Body of pancreas (tissue), 4 donors: ENCODE results near the gene CAPN5. TPM values are rescaled to one million over a fixed set of nuclear protein-coding genes. Genes with fewer than 3 reads are reported as not detected.

Source experiments
- ATAC-seq: fragments of 150-250 bp; one replicate; pipeline ENCODE4 v1.9.1; 2016
- DNase-seq, 4 donors: peaks; one replicate each; pipeline ENCODE4 v3.0.0-alpha.2; 2019
- H3K27ac ChIP-seq, 4 donors: fragments of 200-600 bp; sonication (generic); 1 replicate in 3 of 4; 2 replicates in 1 of 4; pipeline versions ENCODE4 v1.5.1 to v1.6.1; 2016 to 2019; ENCODE audit warnings: mild to moderate bottlenecking in 1 of 4, mixed read lengths in 1 of 4, moderate library complexity in 1 of 4
- H3K27me3 ChIP-seq, 2 donors: fragments of 200-600 bp; sonication (generic); one replicate each; pipeline ENCODE4 v1.6.0; 2016; ENCODE audit warnings: mild to moderate bottlenecking in 1 of 2
- H3K36me3 ChIP-seq, 2 donors: fragments of 200-600 bp; sonication (generic); replicated peaks in 1 of 2; 2 replicates each; pipeline ENCODE4 v1.5.1; 2016; ENCODE audit warnings: low read depth in 2 of 2; ENCODE audit not compliant: insufficient read depth in 1 of 2
- H3K4me1 ChIP-seq: fragments of 200-600 bp; sonication (generic); one replicate; pipeline ENCODE4 v1.6.0; 2016
- H3K4me3 ChIP-seq, 2 donors: fragments of 200-600 bp; sonication (generic); 1 replicate in 1 of 2; 2 replicates in 1 of 2; pipeline ENCODE4 v1.5.1; 2016 to 2019
- H3K9me3 ChIP-seq, 3 donors: fragments of 200-600 bp; sonication (generic); 1 replicate in 2 of 3; 2 replicates in 1 of 3; pipeline ENCODE4 v1.5.1; 2016
- CTCF ChIP-seq, 7 experiments: fragments of 450-650 bp in 4 of 7; fragments of 200-600 bp in 3 of 7; sonication (generic) in 3 of 7; IDR thresholded peaks; one replicate each; pipeline ENCODE4 v1.5.1; 2016 to 2019; ENCODE audit warnings: antibody characterized with exemption in 7 of 7
- POLR2A ChIP-seq, 3 donors: fragments of 450-650 bp; IDR thresholded peaks; one replicate each; pipeline ENCODE4 v1.6.1; 2016; ENCODE audit warnings: antibody characterized with exemption in 3 of 3, mild to moderate bottlenecking in 2 of 3
- WGBS, 2 donors: methylation state at CpG; one replicate each; pipeline ENCODE4 v1.1.5; 2017; 5-methylcytosine and 5-hydroxymethylcytosine counted together
- intact Hi-C: fragments of 100-400 bp; cut with DNase I; formaldehyde crosslinking; loops from one replicate; pipeline ENCODE4 v1.15.1; 2023
- total RNA-seq, 2 donors: library from RNA; depleted of rRNA; stranded (reverse); fragments of >200 nt; gene quantifications; one replicate each; pipeline ENCODE4 v1.1.0, GENCODE V29; 2016

CAPN5 gene
- total RNA-seq, 2 donors from 2014 or later: 7.8 to 13.8 TPM

- DNase-seq (no peak), ATAC-seq (no peak)
- WGBS, 2 donors: 73 to 92% methylated on average over 7 to 8 of the region's 8 CpGs
- Histone ChIP-seq H3K4me3 (no peak overlapping the region), H3K36me3 (no peaks in the 10 kb centered on the region), H3K27me3 (no peaks in the 10 kb centered on the region), H3K4me1 (peaks cover 29% of the 10 kb centered on the region), H3K9me3 (no peaks in the 10 kb centered on the region), H3K27ac (no peak overlapping the region)
- TF ChIP-seq CTCF (IDR thresholded peaks at IDR 0.05): no peak
- no peak for TF ChIP-seq POLR2A (IDR thresholded peaks at IDR 0.05)
- intact Hi-C loops: no loop called here
Measured at GRCh38 chr11:77104727-77105126, 38.0 kb downstream of the CAPN5 start.

DNA sequence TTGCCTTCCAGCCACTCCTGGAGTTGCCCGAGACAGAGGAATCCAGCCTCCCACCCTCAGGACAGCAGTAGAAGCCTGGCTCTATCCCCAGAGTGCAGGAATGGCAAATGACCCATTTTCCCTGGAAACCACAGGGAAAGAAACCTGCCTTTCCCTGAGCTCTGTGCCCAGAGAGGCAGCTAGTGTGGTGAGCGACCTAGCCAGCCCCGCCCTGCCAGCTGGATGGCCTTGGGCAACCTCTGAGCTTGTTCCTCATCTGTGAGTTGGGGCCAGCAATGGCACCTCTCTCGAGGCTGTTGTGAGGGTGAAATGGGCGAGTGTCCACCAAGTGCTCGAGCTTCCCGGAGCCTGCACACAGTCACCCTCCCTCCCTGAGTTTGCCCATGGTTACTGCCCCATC is 39.5 kb downstream of the CAPN5 start:
- WGBS, 2 donors: 62 to 70% methylated on average over 2 to 7 of the region's 7 CpGs
- ATAC-seq: peak; percentile 37
- TF ChIP-seq POLR2A (IDR thresholded peaks at IDR 0.05): no peak
- no peak for TF ChIP-seq CTCF (IDR thresholded peaks at IDR 0.05)

GRCh38 chr11:77106759-77107158 is 40.0 kb downstream of the CAPN5 start:
- Histone ChIP-seq H3K36me3 (no peaks in the 10 kb centered on the region), H3K4me3 (no peak overlapping the region), H3K27ac (no peak overlapping the region), H3K4me1 (peaks cover 29% of the 10 kb centered on the region), H3K9me3 (no peaks in the 10 kb centered on the region), H3K27me3 (no peaks in the 10 kb centered on the region)
- 94 to 96% methylated on average over 9 to 13 of the region's 13 CpGs for WGBS, 2 donors
- ATAC-seq (no peak), DNase-seq (no peak)
- TF ChIP-seq POLR2A (IDR thresholded peaks at IDR 0.05) (no peak), CTCF (IDR thresholded peaks at IDR 0.05) (no peak)
- intact Hi-C loops: no loop called here

More for the DNA sequence above, 39.5 kb downstream of the CAPN5 start:
- Histone ChIP-seq H3K36me3 (no peaks in the 10 kb centered on the region), H3K9me3 (no peaks in the 10 kb centered on the region), H3K4me1 (peaks cover 29% of the 10 kb centered on the region), H3K27me3 (no peaks in the 10 kb centered on the region), H3K27ac (no peak overlapping the region), H3K4me3 (no peak overlapping the region)
- intact Hi-C loops: no loop called here
- DNase-seq: peak; percentile 47 to 77 (median 56)

DNA sequence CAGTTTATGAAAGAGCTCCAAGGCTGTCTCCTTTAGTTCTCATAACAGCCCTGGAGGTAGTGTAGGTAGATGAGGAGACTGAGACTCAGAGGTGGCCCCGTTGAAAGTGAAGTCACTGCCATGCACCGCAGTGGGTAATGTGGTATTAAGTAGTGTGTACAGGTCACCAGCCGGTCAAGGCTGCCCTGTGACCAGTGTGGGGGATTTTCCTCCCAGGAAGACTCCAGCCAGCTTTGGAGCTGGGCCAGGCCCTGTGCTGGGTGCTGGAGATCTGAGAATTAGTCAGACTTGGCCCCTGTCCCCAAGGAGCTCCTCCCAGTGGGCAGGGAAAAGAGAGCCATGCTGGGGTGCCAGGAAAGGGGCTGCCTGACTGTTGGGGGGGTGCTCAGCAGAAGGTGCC is 41.2 kb downstream of the CAPN5 start:
- Histone ChIP-seq H3K27ac (peak overlapping the region in 2 of 4 donors; percentile 30 to 51), H3K4me3 (no peak overlapping the region), H3K4me1 (peaks cover 29% of the 10 kb centered on the region), H3K9me3 (no peaks in the 10 kb centered on the region), H3K36me3 (no peaks in the 10 kb centered on the region), H3K27me3 (no peaks in the 10 kb centered on the region)
- intact Hi-C loops: no loop called here
- TF ChIP-seq POLR2A (IDR thresholded peaks at IDR 0.05) (no peak), CTCF (IDR thresholded peaks at IDR 0.05) (no peak)
- 20 to 36% methylated on average over 1 to 3 of the region's 3 CpGs for WGBS, 2 donors
- DNase-seq: peak; percentile 76 to 89 (median 82)
- ATAC-seq: peak; percentile 84

- 85 to 93% methylated on average over 9 of the region's 9 CpGs for WGBS, 2 donors
- H3K9me3 ChIP-seq: no peaks in the 10 kb centered on the region
- H3K36me3 ChIP-seq: no peaks in the 10 kb centered on the region
- H3K27ac ChIP-seq: no peak overlapping the region
- no peak for DNase-seq
- ATAC-seq: no peak
- H3K4me1 ChIP-seq: peaks cover 29% of the 10 kb centered on the region
- no peak overlapping the region for H3K4me3 ChIP-seq
- TF ChIP-seq POLR2A (IDR thresholded peaks at IDR 0.05) (no peak), CTCF (IDR thresholded peaks at IDR 0.05) (no peak)
- H3K27me3 ChIP-seq: no peaks in the 10 kb centered on the region
- intact Hi-C loops: no loop called here
Measured at GRCh38 chr11:77108436-77108835, 41.7 kb downstream of the CAPN5 start.
